BJ (cell line): Measurements from ENCODE around the gene RNF183. TPM values are rescaled to one million over a fixed set of nuclear protein-coding genes. Genes with fewer than 3 reads are reported as not detected.

Experiments
- CTCF ChIA-PET: fragments of 350-600 bp; formaldehyde crosslinking; extraction: SDS; loops from one replicate; lab custom pipeline; 2021; ENCODE audit warnings: antibody characterized with exemption, inconsistent platforms; lab: Yijun Ruan, JAX
- POLR2A ChIA-PET: fragments of 300-600 bp; sonication (Branson Sonifier 250); formaldehyde crosslinking; extraction: SDS; loops from one replicate; lab custom pipeline; 2021; ENCODE audit warnings: antibody characterized with exemption; lab: Charles Lee
- DNase-seq: peaks from one replicate; pipeline ENCODE4 v3.0.0-alpha.2; 2011; ENCODE audit warnings: low read depth
- H3K27me3 ChIP-seq: 2 replicates; pipeline ENCODE4 v1.6.0; 2011; ENCODE audit warnings: low read length; ENCODE audit not compliant: control insufficient read depth, insufficient read depth
- H3K36me3 ChIP-seq: 2 replicates; pipeline ENCODE4 v1.5.1; 2011; ENCODE audit warnings: low read length; ENCODE audit not compliant: control insufficient read depth, insufficient read depth
- H3K4me3 ChIP-seq: 2 replicates; pipeline ENCODE4 v1.5.1; 2011; ENCODE audit warnings: low read depth, mild to moderate bottlenecking, control low read depth, low read length
- polyA plus RNA-seq: library from polyadenylated mRNA; depleted of rRNA; stranded (reverse); fragments of >200 nt; gene quantifications from 2 replicates; pipeline ENCODE4 v1.2.3, GENCODE V29; 2011
- TF ChIP-seq, protein P1 (sequence below): IDR thresholded peaks from 2 replicates; pipeline ENCODE4 v1.5.1; 2011; ENCODE audit warnings: low read depth, mild to moderate bottlenecking, control low read depth, inconsistent platforms, low read length, moderate library complexity; ENCODE audit not compliant: insufficient read depth

Gene RNF183
- polyA plus RNA-seq, 1 experiment = not detected

DNA sequence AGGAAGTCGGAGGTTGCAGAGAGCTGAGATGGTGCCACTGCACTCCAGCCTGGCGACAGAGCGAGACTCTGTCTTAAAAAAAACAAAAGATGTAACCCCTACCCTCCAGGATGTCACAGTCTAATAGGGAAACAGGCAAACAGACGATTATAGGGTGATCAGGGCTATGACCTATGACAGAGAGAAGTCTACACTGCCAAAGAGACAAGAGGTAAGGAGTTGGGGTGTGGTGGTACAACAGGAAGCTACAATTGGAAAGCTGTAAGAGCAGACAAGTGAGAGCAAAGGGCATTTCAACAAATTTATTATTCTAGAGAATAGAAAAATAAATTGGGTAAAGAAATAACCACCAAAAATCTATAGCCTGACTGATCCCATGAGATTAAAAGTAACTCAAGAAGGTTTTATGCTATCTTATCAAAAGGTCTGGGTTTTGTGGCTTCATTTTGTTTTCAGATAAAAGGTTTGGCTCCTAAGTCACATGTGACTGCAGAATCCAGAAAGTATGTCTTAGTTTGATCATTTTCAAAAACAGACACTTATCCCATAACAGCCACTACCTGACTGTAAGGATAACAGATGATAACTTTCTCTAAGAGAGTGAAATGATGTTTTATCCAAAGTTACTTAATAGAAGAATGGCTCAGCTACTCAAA, 35.1 kb downstream of the RNF183 start:
- POLR2A ChIA-PET = no interaction called here
- CTCF ChIA-PET = interaction anchor here (1.4 kb wide), 1 partner anchor 47 kb away, joined by 4 read pairs; the partner anchor contains the start of genes FKBP15 and SLC31A1
- H3K36me3 ChIP-seq = peaks cover 13% of the 10 kb centered on the region

DNA sequence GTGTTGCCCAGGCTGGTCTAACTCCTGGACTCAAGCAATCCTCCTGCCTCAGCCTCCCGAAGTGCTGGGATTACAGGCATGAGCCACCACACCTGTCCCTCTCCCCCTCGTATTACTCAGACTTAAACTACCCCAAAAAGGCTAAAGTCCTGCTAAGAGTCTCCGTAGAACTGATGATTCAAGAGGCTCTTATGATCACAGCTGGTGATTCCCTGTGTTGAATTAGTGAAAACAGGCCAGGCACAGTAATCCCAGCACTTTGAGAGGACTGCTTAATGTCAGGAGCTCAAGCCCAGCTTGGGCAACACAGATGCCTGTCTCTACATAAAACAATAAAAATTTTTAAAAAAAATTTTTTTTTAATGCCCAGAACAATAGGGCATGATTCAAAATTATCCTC, 37.0 kb downstream of the RNF183 start:
- TF ChIP-seq, protein P1, sequence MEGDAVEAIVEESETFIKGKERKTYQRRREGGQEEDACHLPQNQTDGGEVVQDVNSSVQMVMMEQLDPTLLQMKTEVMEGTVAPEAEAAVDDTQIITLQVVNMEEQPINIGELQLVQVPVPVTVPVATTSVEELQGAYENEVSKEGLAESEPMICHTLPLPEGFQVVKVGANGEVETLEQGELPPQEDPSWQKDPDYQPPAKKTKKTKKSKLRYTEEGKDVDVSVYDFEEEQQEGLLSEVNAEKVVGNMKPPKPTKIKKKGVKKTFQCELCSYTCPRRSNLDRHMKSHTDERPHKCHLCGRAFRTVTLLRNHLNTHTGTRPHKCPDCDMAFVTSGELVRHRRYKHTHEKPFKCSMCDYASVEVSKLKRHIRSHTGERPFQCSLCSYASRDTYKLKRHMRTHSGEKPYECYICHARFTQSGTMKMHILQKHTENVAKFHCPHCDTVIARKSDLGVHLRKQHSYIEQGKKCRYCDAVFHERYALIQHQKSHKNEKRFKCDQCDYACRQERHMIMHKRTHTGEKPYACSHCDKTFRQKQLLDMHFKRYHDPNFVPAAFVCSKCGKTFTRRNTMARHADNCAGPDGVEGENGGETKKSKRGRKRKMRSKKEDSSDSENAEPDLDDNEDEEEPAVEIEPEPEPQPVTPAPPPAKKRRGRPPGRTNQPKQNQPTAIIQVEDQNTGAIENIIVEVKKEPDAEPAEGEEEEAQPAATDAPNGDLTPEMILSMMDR = no peak
- POLR2A ChIA-PET = no interaction called here
- H3K36me3 ChIP-seq = peaks cover 6% of the 10 kb centered on the region
- no peak overlapping the region for H3K4me3 ChIP-seq
- CTCF ChIA-PET = interaction anchor here (1.8 kb wide), 1 partner anchor 8 kb away, joined by 8 read pairs; the partner anchor contains the start of genes CDC26 and PRPF4
- H3K27me3 ChIP-seq = no peaks in the 10 kb centered on the region
- DNase-seq = no peak

More for the DNA sequence above, 35.1 kb downstream of the RNF183 start:
- no peaks in the 10 kb centered on the region for H3K27me3 ChIP-seq
- no peak overlapping the region for H3K4me3 ChIP-seq
- TF ChIP-seq, protein P1 = no peak
- DNase-seq = no peak

DNA sequence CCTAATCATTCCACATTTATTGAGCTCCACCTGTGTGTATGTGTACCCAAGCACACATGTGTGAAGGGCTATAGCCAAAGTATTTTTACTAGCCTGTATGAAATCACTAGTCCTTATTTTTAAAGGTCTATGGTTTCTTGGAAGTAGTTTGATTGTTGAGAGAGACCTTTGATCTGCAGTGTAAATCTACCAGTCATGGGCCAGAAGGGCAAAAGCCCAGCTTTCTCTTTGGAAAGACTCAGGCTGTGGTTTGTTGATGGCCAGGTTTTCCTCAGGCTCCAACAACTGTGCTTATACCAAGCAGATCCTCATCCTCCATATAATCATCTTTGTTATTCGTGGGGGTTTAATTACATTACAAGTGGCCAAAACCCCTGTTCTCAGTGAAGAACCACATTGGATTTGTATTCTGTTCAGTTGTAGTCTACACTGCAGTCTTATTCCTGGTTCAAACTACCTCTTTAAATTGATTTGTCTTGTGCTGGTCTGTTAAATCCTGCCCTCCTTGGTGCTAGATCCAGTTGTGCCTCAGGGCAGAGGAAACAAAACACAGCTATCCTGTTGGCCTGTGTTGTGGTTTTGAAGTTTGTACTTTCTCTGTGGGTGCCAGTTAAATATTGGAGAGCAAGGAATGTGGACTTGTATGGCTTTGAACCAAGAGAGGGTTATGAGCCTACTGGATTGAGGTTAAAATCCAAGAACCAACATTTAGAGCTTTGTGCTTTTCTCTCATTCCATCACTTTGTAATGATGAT, 41.1 kb downstream of the RNF183 start:
- DNase-seq = no peak
- Histone ChIP-seq H3K27me3 (no peaks in the 10 kb centered on the region), H3K36me3 (peaks cover 8% of the 10 kb centered on the region), H3K4me3 (no peak overlapping the region)
- TF ChIP-seq, protein P1 = no peak
- POLR2A ChIA-PET = no interaction called here
- CTCF ChIA-PET = interaction anchor here (1.7 to 7.9 kb wide), 2 partner anchors 11 to 41 kb away, joined by 4 to 42 read pairs; partner anchors contain the start of genes CDC26, FKBP15, PRPF4 and SLC31A1

DNA sequence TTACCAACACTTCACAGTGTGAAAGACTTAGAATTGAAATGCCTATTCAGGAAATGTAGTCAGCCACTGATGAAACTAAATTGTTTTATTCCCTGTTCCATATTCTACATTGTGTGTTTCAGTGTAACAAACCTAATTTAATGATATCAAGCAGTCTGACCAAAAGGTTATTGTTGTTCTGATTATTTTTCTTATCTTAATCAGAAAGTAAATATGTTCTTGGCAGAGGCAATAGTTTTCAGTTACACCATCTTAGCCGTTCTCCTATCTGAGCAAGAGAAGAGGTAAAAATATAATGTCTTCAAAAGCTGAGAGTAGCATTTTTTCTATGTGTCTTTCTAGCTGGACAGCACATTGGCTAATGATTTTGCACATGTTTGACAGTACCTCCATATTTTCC, 44.9 kb downstream of the RNF183 start:
- TF ChIP-seq, protein P1 = no peak
- H3K4me3 ChIP-seq = no peak overlapping the region
- H3K36me3 ChIP-seq = peaks cover 9% of the 10 kb centered on the region
- H3K27me3 ChIP-seq = no peaks in the 10 kb centered on the region
- CTCF ChIA-PET = interaction anchor here (7.9 kb wide), 1 partner anchor 15 kb away, joined by 42 read pairs; the partner anchor contains the start of genes CDC26 and PRPF4
- DNase-seq = no peak
- POLR2A ChIA-PET = no interaction called here

DNA sequence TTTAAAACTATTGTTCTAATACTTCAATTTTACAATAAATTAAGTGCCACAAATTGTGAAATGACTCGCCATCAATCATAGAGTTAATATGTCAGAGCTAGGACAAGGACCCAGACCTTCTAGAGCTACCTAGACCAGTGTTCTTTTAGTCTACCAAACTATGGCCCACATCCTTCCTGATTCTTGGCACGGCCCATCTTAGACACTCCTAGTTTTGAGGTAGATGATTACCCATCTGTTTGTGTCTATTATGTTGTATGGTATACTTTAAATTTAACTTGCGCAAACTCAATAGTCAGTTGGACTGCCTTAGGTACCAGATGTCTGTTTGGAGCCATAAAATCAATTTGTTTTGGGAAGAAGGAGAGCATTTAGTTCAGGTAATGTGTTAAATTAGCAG, 45.3 kb downstream of the RNF183 start:
- ChIA-PET POLR2A (no interaction called here), CTCF (interaction anchor here (7.9 kb wide), 1 partner anchor 15 kb away, joined by 42 read pairs; the partner anchor contains the start of genes CDC26 and PRPF4)
- H3K36me3 ChIP-seq = peaks cover 9% of the 10 kb centered on the region
- no peak overlapping the region for H3K4me3 ChIP-seq
- TF ChIP-seq, protein P1 = no peak
- DNase-seq = no peak
- no peaks in the 10 kb centered on the region for H3K27me3 ChIP-seq
